HCT116 (cell line): ENCODE data around the gene RIMBP2. TPM values are rescaled to one million over a fixed set of nuclear protein-coding genes. Genes with fewer than 3 reads are reported as not detected.

Source experiments
- ATAC-seq: fragments of 200-7000 bp; cut with Tn5 transposase; 2 replicates; pipeline ENCODE4 v1.9.1; 2020; ENCODE audit warnings: mild to moderate bottlenecking, moderate library complexity
- BruUV-seq: library from RNA; stranded (reverse); fragments of 400-500 nt; replicated peaks from 2 replicates; lab custom pipeline; 2021; lab: Mats Ljungman, UMichigan
- CTCF ChIA-PET: fragments of 300-600 bp; sonication (Branson Sonifier 250); formaldehyde crosslinking; loops from one replicate; lab custom pipeline; 2021; ENCODE audit warnings: antibody characterized with exemption; lab: Charles Lee
- POLR2A ChIA-PET: fragments of 300-600, 350-600 bp; sonication (Branson Sonifier 250); formaldehyde crosslinking; loops from one replicate; lab custom pipeline; 2021; ENCODE audit warnings: antibody characterized with exemption; lab: Charles Lee
- RAD21 ChIA-PET, 2 experiments: fragments of 300-600 bp; sonication (Branson Sonifier 250); formaldehyde crosslinking; loops; one replicate each; lab custom pipeline; 2023; ENCODE audit warnings: low total read pairs in 2 of 2; ENCODE audit not compliant: uncharacterized antibody in 2 of 2, unreplicated experiment in 2 of 2, low non-redundant PET in 1 of 2; lab: Charles Lee
- DNase-seq: peaks from one replicate; pipeline ENCODE4 v3.0.0-alpha.2; 2010; ENCODE audit warnings: low read depth, low spot score
- H2AFZ ChIP-seq: fragments of 200-600 bp; shearing (Covaris generic), sonication (generic); 2 replicates; pipeline ENCODE4 v1.6.1; 2017; ENCODE audit warnings: low read depth, mixed run types, mixed read lengths, antibody characterized with exemption, low read length; ENCODE audit not compliant: poor library complexity, severe bottlenecking
- H3K27ac ChIP-seq: 2 replicates; pipeline ENCODE4 v1.5.1; 2012; ENCODE audit warnings: low read depth, low read length
- H3K27me3 ChIP-seq: fragments of 200-600 bp; sonication (generic); 2 replicates; pipeline ENCODE4 v1.6.1; 2016; ENCODE audit warnings: mixed run types, low read length, mixed read lengths; ENCODE audit not compliant: insufficient read depth
- H3K36me3 ChIP-seq, 2 experiments: fragments of 200-500 bp in 1 of 2; fragments of 200-600 bp in 1 of 2; sonication (Bioruptor generic) in 1 of 2; sonication (generic) in 1 of 2; 2 replicates each; pipeline versions ENCODE4 v1.5.1 to v1.6.1; 2014 to 2016; ENCODE audit warnings: low read length in 2 of 2, inconsistent platforms in 1 of 2, mixed read lengths in 1 of 2, mixed run types in 1 of 2; ENCODE audit not compliant: insufficient read depth in 2 of 2, control insufficient read depth in 1 of 2
- H3K4me1 ChIP-seq, 2 experiments: fragments of 200-600 bp in 1 of 2; sonication (generic) in 1 of 2; 2 replicates each; pipeline versions ENCODE4 v1.5.1 to v1.6.1; 2012 to 2017; ENCODE audit warnings: low read length in 2 of 2, inconsistent platforms in 1 of 2, mild to moderate bottlenecking in 1 of 2, mixed read lengths in 1 of 2, mixed run types in 1 of 2, moderate library complexity in 1 of 2; ENCODE audit not compliant: insufficient read depth in 2 of 2, control insufficient read depth in 1 of 2
- H3K4me2 ChIP-seq: fragments of 200-600 bp; sonication (generic); 2 replicates; pipeline ENCODE4 v1.6.1; 2017; ENCODE audit warnings: mixed run types, low read length, mixed read lengths
- H3K4me3 ChIP-seq, 2 experiments: fragments of 200-600 bp in 1 of 2; sonication (generic) in 1 of 2; replicated peaks in 1 of 2; 2 replicates each; pipeline ENCODE4 v1.5.1; 2011 to 2016; ENCODE audit warnings: low read length in 2 of 2, control low read depth in 1 of 2, low read depth in 1 of 2, mild to moderate bottlenecking in 1 of 2, mixed read lengths in 1 of 2, mixed run types in 1 of 2
- H3K79me2 ChIP-seq: fragments of 200-600 bp; sonication (generic); 2 replicates; pipeline ENCODE4 v1.6.1; 2017; ENCODE audit warnings: mild to moderate bottlenecking, mixed run types, low read length, moderate library complexity, mixed read lengths; ENCODE audit not compliant: insufficient read depth
- H3K9ac ChIP-seq: fragments of 200-600 bp; sonication (generic); 2 replicates; pipeline ENCODE4 v1.6.1; 2016; ENCODE audit warnings: low read length, mixed read lengths
- H3K9me2 ChIP-seq: fragments of 200-600 bp; sonication (generic), shearing (Covaris generic); 2 replicates; pipeline ENCODE4 v1.6.1; 2017; ENCODE audit warnings: mixed run types, mild to moderate bottlenecking, moderate library complexity; ENCODE audit not compliant: insufficient read depth
- H3K9me3 ChIP-seq, 2 experiments: fragments of 200-500 bp in 1 of 2; fragments of 200-600 bp in 1 of 2; sonication (Bioruptor generic) in 1 of 2; sonication (generic) in 1 of 2; 2 replicates each; pipeline ENCODE4 v1.6.1; 2014 to 2017; ENCODE audit warnings: low read length in 2 of 2, mixed read lengths in 2 of 2, inconsistent platforms in 1 of 2, low read depth in 1 of 2, mild to moderate bottlenecking in 1 of 2, mixed run types in 1 of 2, moderate library complexity in 1 of 2; ENCODE audit not compliant: control insufficient read depth in 1 of 2, insufficient read depth in 1 of 2
- H4K20me1 ChIP-seq: fragments of 200-600 bp; sonication (generic), shearing (Covaris generic); 2 replicates; pipeline ENCODE4 v1.6.1; 2017; ENCODE audit warnings: mixed run types, mild to moderate bottlenecking, moderate library complexity; ENCODE audit not compliant: insufficient read depth
- ATF3 ChIP-seq: IDR thresholded peaks from 2 replicates; pipeline ENCODE4 v1.6.1; 2012
- CEBPB ChIP-seq: IDR thresholded peaks from 2 replicates; pipeline ENCODE4 v1.6.1; 2012; ENCODE audit warnings: low read depth
- EGR1 ChIP-seq: IDR thresholded peaks from 2 replicates; pipeline ENCODE4 v1.6.1; 2012; ENCODE audit warnings: low read depth
- EZH2phosphoT487 ChIP-seq: fragments of 200-600 bp; IDR thresholded peaks from 2 replicates; pipeline ENCODE4 v1.6.1; 2018; ENCODE audit warnings: antibody characterized with exemption, borderline replicate concordance
- FOSL1 ChIP-seq: IDR thresholded peaks from 2 replicates; pipeline ENCODE4 v1.6.1; 2012; ENCODE audit warnings: low read depth
- SIN3A ChIP-seq: IDR thresholded peaks from 2 replicates; pipeline ENCODE4 v1.6.1; 2012; ENCODE audit warnings: low read depth
- TCF7L2 ChIP-seq: IDR thresholded peaks from 2 replicates; pipeline ENCODE4 v1.7.0; 2011; ENCODE audit warnings: borderline replicate concordance, inconsistent platforms; ENCODE audit not compliant: insufficient read depth, insufficient read length; ENCODE audit errors: extremely low read depth
- YY1 ChIP-seq: IDR thresholded peaks from 2 replicates; pipeline ENCODE4 v1.6.1; 2011; ENCODE audit warnings: low read length, low read depth, moderate library complexity, mild to moderate bottlenecking; ENCODE audit not compliant: insufficient replicate concordance; ENCODE audit errors: extremely low read depth
- intact Hi-C: fragments of 100-400 bp; cut with micrococcal nuclease; formaldehyde crosslinking; loops from 2 replicates; pipeline ENCODE4 v1.10.0; 2022
- total RNA-seq: library from RNA; stranded (reverse); gene quantifications from one replicate; pipeline ENCODE4 v1.2.1, GENCODE V29; 2021; ENCODE audit not compliant: unreplicated experiment
- TF ChIP-seq, protein P1 (sequence below): IDR thresholded peaks from 2 replicates; pipeline ENCODE4 v1.6.1; 2011; ENCODE audit warnings: mild to moderate bottlenecking, low read length, moderate library complexity; ENCODE audit not compliant: insufficient replicate concordance; ENCODE audit errors: extremely low read depth
- TF ChIP-seq, protein P2 (sequence below), 3 experiments: fragments of 200-600 bp in 1 of 3; sonication (generic) in 1 of 3; IDR thresholded peaks in 2 of 3; conservative IDR thresholded peaks in 1 of 3; 2 replicates each; pipeline ENCODE4 v1.5.1; 2012 to 2017; ENCODE audit warnings: low read depth in 2 of 3, low read length in 2 of 3, antibody characterized with exemption in 1 of 3, borderline replicate concordance in 1 of 3, control low read depth in 1 of 3, mild to moderate bottlenecking in 1 of 3, mixed read lengths in 1 of 3, mixed run types in 1 of 3, moderate library complexity in 1 of 3; ENCODE audit not compliant: insufficient read depth in 1 of 3

The RIMBP2 gene
- total RNA-seq, 1 experiment from 2014 or later = not detected

DNA sequence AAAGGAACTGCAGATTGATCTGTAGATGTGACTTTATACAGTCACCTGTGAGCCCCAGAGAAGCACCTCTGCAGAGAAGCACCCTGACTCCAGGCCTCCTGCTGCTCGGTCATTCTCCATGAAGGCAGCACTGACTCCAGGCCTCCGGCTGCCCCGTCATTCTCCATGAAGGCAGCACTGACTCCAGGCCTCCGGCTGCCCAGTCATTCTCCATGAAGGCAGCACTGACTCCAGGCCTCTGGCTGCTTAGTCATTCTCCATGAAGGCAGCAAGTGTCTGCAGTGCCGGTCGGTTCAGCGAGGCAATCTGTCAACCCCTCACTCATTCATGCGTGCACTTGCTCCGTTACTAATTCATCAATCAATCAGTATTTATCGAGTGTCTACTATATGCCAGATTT, 218.1 kb downstream of the RIMBP2 start (continued):
- TF ChIP-seq, protein P1, sequence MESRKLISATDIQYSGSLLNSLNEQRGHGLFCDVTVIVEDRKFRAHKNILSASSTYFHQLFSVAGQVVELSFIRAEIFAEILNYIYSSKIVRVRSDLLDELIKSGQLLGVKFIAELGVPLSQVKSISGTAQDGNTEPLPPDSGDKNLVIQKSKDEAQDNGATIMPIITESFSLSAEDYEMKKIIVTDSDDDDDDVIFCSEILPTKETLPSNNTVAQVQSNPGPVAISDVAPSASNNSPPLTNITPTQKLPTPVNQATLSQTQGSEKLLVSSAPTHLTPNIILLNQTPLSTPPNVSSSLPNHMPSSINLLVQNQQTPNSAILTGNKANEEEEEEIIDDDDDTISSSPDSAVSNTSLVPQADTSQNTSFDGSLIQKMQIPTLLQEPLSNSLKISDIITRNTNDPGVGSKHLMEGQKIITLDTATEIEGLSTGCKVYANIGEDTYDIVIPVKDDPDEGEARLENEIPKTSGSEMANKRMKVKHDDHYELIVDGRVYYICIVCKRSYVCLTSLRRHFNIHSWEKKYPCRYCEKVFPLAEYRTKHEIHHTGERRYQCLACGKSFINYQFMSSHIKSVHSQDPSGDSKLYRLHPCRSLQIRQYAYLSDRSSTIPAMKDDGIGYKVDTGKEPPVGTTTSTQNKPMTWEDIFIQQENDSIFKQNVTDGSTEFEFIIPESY = no peak
- TF ChIP-seq TCF7L2 = no peak

DNA sequence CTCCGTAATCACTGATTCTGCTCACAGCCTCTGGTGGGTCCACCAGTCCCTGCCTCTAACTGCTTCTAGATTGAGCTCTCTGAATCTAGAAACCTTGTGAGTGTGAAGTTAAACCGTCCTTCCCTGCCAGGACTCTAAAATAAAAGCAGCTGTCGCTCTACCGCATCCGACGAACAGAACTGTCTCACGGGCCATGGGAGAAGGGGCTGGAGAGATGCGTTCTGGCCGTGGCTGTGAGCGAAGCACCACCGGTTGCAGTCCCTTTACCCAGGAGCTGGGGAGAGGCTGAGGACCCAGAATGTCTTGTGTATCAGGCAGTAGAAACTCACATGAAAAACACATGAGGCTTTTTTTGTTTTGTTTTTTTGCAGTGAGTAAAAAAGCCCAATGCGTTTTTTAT, 218.8 kb downstream of the RIMBP2 start:
- Histone ChIP-seq H3K36me3 (no peaks in the 10 kb centered on the region), H3K79me2 (no peaks in the 10 kb centered on the region), H3K4me1 (no peaks in the 10 kb centered on the region), H3K4me2 (no peak overlapping the region), H4K20me1 (no peaks in the 10 kb centered on the region), H3K9me3 (no peaks in the 10 kb centered on the region), H3K9ac (no peak overlapping the region), H3K9me2 (no peaks in the 10 kb centered on the region), H3K27me3 (0 out of 2 replicates have a peak, but pooled peaks cover 3% of the 10 kb centered on the region), H3K4me3 (no peak overlapping the region), H3K27ac (no peak overlapping the region), H2AFZ (no peak overlapping the region)
- TF ChIP-seq FOSL1 (no peak), SIN3A (no peak), TCF7L2 (no peak), EGR1 (no peak), CEBPB (no peak), YY1 (no peak), ATF3 (no peak), EZH2phosphoT487 (no peak)
- TF ChIP-seq, protein P2, sequence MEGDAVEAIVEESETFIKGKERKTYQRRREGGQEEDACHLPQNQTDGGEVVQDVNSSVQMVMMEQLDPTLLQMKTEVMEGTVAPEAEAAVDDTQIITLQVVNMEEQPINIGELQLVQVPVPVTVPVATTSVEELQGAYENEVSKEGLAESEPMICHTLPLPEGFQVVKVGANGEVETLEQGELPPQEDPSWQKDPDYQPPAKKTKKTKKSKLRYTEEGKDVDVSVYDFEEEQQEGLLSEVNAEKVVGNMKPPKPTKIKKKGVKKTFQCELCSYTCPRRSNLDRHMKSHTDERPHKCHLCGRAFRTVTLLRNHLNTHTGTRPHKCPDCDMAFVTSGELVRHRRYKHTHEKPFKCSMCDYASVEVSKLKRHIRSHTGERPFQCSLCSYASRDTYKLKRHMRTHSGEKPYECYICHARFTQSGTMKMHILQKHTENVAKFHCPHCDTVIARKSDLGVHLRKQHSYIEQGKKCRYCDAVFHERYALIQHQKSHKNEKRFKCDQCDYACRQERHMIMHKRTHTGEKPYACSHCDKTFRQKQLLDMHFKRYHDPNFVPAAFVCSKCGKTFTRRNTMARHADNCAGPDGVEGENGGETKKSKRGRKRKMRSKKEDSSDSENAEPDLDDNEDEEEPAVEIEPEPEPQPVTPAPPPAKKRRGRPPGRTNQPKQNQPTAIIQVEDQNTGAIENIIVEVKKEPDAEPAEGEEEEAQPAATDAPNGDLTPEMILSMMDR (IDR thresholded peaks at IDR 0.05 in 2 of 3, conservative IDR thresholded peaks at IDR 0.05 in 1 of 3; ENCODE audit: borderline replicate concordance in 1 of 3, insufficient read depth in 1 of 3, low read depth in 2 of 3, low read length in 2 of 3) = no peak
- BruUV-seq = no TSS peak
- intact Hi-C loops = no loop called here
- ATAC-seq = no peak
- CTCF ChIA-PET = no interaction called here
- DNase-seq = no peak
- POLR2A ChIA-PET = no interaction called here
- RAD21 ChIA-PET = no interaction called here
